ENCODE data around the gene SLC4A9.
"Not testable (repeated sequence)": the region's sequence is repeated elsewhere in the genome, so short reads cannot be mapped to it uniquely, and the experiment has no call there.

The SLC4A9 gene

GRCh38 chr5:140402258-140403074 lies 42.5 kb downstream of the SLC4A9 start:
- peak; percentile 8 to 34 (median 28) for DNase-seq

DNA sequence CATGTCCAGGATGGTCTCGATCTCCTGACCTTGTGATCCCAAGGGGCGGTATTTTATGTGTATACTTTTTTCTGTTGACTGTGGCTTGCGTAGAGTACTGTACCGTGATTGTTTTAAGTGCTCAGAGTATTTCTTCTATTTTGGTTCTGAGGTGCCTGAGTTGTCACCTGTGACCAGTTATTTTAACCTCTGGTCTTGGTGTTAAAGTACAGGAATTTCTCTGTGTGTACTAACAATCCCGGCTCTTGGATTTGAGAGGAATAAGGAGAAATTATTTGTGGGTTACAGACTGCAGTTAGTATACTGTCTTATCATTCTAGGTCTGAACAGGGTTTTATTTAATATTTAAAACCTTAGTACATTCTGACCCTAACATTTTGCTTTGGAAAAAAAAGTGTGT lies 43.6 kb downstream of the SLC4A9 start:
- no peak for DNase-seq

DNA sequence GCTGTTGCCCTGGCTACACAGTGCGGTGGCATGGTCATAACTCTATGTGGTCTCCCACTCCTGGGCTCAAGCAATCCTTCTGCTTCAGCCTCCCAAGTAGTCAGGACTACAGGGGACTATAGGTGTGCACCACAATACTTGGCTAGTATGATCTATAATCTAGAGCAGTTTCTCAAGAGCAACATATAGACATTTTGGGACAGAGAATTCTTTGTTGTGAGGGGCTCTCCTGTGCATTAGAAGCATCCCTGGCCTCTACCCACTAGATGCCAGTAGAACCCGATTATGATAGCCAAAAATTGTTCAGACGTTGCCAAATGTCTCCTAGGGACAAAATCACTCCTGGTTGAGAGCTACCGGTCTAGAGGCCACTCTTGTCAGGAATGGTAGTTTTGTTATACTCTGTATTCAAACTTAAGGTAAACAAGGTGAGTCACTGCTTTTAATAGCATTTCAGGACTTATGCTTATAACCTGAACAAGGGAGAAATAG lies 48.8 kb downstream of the SLC4A9 start:
- no peak for DNase-seq

DNA sequence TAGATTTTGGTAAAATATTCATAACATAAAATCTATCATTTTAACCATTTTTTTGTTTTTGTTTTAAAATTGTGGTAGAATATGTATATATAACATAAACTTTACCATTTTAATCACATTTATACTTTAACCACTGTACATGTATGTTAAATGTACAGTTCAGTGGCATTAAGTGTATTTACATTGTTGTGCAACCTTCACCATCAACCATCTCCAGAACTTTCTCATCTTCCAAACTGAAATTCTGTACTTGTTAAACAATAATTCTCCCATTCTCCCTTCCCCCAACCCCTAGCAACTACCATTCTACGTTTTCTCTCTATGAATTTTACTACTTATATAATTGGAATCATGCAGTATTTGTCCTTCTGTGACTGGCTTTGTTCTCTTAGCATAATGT lies 53.2 kb downstream of the SLC4A9 start:
- DNase-seq: no peak

GRCh38 chr5:140417235-140417634 lies 57.2 kb downstream of the SLC4A9 start:
- DNase-seq: no peak

DNA sequence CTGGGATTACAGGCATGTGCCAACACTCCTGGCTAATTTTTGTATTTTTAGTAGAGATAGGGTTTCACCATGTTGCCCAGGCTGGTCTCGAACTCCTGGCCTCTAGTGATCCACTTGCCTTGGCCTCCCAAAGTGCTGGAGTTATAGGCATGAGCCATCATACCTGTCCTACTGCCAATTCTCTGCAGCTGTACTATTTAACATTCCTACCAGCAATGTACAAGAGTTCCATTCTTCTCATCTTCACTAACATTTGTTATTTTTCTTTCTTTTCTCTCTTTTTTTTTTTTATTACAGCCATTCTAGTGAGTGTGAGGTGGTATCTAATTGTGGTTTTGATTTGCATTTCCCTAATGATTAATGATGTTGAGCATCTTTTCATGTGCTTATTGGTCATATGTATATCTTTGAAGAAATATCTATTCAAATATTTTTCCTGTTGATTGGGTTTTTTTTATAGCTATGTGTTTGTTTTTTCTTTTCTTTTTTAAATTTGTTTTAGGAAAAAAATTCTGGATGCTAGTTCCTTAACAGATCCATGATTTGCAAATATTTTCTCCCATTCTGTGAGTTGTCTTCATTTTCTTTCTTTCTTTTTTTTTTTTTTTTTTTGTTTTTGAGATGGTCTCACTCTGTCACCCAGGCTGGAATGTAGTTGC lies 59.0 kb downstream of the SLC4A9 start:
- no peak for DNase-seq

DNA sequence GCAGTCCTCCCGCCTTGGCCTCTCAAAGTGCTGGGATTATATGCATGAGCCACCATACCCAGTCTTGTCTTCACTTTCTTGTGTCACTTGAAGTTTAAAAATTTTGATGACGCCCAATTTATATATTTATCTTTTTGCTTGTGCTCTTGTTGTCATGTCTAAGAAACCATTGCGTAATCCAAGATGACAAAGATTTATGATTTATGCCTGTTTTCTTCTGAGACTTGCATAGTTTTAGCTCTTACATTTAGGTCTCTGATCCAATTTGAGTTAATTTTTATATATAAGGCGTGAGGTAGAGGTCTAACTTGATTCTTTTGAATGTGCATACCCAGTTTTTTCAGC lies 60.2 kb downstream of the SLC4A9 start:
- DNase-seq: no peak

DNA sequence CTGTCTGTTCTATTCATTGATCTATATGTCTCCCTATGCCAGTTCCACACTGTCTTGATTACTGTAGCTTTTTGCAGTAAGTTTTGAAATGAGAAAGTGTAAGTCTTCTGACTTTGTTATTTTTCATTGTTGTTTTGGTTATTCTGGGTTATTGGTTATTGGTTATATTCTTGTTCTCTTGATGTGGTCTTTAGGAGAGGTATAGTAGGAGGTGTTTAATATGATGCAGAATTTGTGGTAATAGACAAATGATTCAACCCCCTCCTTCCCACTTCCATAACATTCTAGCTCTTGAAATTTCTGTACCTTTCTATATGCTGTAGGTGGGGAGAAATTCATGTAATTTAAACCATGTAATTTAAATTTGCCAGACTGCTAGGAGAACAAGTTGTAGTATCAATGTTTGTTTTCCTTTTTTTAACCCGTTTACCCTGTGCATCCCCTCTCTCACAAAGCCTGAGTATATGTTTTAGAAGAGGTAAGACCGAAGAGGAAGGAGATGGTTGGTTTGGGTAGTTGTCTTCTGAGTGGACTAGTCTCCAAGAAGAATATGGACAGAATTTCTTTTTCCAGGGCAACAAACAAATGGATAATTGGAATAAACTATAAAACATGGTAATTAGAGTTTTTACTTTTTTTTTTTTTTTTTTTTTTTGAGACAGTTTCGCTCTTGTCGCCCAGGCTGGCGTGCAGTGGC lies 60.8 kb downstream of the SLC4A9 start:
- DNase-seq: no peak

DNA sequence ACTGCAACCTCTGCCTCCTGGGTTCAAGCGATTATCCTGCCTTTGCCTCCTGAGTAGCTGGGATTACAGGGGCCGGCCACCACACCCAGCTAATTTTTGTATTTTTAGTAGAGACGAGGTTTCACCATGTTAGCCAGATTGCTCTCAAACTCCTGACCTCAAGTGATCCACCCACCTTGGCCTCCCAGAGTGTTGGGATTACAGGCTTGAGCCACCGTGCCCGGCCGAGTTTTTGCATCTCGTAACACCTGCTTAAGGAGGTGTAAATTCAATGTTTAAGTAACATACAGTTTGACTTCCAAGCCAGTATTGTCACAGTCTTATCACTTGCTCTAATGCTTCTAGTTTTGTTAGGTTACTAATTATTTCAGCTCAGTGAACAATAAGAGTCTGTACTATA lies 61.4 kb downstream of the SLC4A9 start:
- DNase-seq: not testable (repeated sequence)

DNA sequence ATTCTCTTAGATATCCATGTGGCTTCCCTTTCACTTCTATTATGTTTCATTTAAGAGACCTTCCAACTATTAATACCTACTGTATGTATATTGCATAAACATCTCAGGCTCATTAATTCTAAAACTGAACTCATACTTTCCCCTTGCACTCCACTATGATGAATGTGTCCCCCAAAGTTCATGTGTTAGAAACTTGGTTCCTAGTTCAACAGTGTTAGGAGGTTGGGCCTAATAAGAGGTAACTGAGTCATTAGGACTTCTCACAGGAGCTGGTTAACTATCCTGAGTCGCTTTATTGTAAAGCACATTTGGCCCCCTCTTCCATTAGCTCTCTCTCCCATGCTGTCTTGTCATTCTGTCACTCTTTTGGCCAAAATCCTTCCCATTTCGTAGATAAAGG lies 63.6 kb downstream of the SLC4A9 start:
- no peak for DNase-seq

DNA sequence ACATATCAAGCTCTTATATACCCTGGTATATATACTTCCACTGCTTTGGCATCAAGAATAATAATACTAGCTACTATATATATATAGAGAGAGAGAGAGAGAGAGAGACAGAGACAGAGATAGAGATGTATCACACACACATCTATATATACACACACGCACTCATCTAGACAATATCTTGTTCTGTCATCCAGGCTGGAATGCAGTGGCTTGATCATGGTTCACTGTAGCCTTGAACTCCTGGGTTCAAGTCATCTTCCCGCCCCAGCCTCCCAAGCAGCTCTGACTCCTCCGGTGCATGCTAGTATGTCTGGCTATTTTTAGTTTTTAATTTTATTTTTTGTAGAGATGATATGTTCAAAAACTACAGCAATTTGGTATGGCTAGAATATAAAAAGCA lies 64.1 kb downstream of the SLC4A9 start:
- no peak for DNase-seq
